HCT116 (cell line): ENCODE results near the gene DTNBP1. TPM values are rescaled to one million over a fixed set of nuclear protein-coding genes. Genes with fewer than 3 reads are reported as not detected.

Source experiments
- ATAC-seq: fragments of 200-7000 bp; cut with Tn5 transposase; 2 replicates; pipeline ENCODE4 v1.9.1; 2020; ENCODE audit warnings: mild to moderate bottlenecking, moderate library complexity
- BruUV-seq: library from RNA; stranded (reverse); fragments of 400-500 nt; replicated peaks from 2 replicates; lab custom pipeline; 2021; lab: Mats Ljungman, UMichigan
- CTCF ChIA-PET: fragments of 300-600 bp; sonication (Branson Sonifier 250); formaldehyde crosslinking; loops from one replicate; lab custom pipeline; 2021; ENCODE audit warnings: antibody characterized with exemption; lab: Charles Lee
- POLR2A ChIA-PET: fragments of 300-600, 350-600 bp; sonication (Branson Sonifier 250); formaldehyde crosslinking; loops from one replicate; lab custom pipeline; 2021; ENCODE audit warnings: antibody characterized with exemption; lab: Charles Lee
- RAD21 ChIA-PET, 2 experiments: fragments of 300-600 bp; sonication (Branson Sonifier 250); formaldehyde crosslinking; loops; one replicate each; lab custom pipeline; 2023; ENCODE audit warnings: low total read pairs in 2 of 2; ENCODE audit not compliant: uncharacterized antibody in 2 of 2, unreplicated experiment in 2 of 2, low non-redundant PET in 1 of 2; lab: Charles Lee
- DNase-seq: peaks from one replicate; pipeline ENCODE4 v3.0.0-alpha.2; 2010; ENCODE audit warnings: low read depth, low spot score
- H2AFZ ChIP-seq: fragments of 200-600 bp; shearing (Covaris generic), sonication (generic); 2 replicates; pipeline ENCODE4 v1.6.1; 2017; ENCODE audit warnings: low read depth, mixed run types, mixed read lengths, antibody characterized with exemption, low read length; ENCODE audit not compliant: poor library complexity, severe bottlenecking
- H3K27ac ChIP-seq: 2 replicates; pipeline ENCODE4 v1.5.1; 2012; ENCODE audit warnings: low read depth, low read length
- H3K27me3 ChIP-seq: fragments of 200-600 bp; sonication (generic); 2 replicates; pipeline ENCODE4 v1.6.1; 2016; ENCODE audit warnings: mixed run types, low read length, mixed read lengths; ENCODE audit not compliant: insufficient read depth
- H3K36me3 ChIP-seq, 2 experiments: fragments of 200-500 bp in 1 of 2; fragments of 200-600 bp in 1 of 2; sonication (Bioruptor generic) in 1 of 2; sonication (generic) in 1 of 2; 2 replicates each; pipeline versions ENCODE4 v1.5.1 to v1.6.1; 2014 to 2016; ENCODE audit warnings: low read length in 2 of 2, inconsistent platforms in 1 of 2, mixed read lengths in 1 of 2, mixed run types in 1 of 2; ENCODE audit not compliant: insufficient read depth in 2 of 2, control insufficient read depth in 1 of 2
- H3K4me1 ChIP-seq, 2 experiments: fragments of 200-600 bp in 1 of 2; sonication (generic) in 1 of 2; 2 replicates each; pipeline versions ENCODE4 v1.5.1 to v1.6.1; 2012 to 2017; ENCODE audit warnings: low read length in 2 of 2, inconsistent platforms in 1 of 2, mild to moderate bottlenecking in 1 of 2, mixed read lengths in 1 of 2, mixed run types in 1 of 2, moderate library complexity in 1 of 2; ENCODE audit not compliant: insufficient read depth in 2 of 2, control insufficient read depth in 1 of 2
- H3K4me2 ChIP-seq: fragments of 200-600 bp; sonication (generic); 2 replicates; pipeline ENCODE4 v1.6.1; 2017; ENCODE audit warnings: mixed run types, low read length, mixed read lengths
- H3K4me3 ChIP-seq, 2 experiments: fragments of 200-600 bp in 1 of 2; sonication (generic) in 1 of 2; replicated peaks in 1 of 2; 2 replicates each; pipeline ENCODE4 v1.5.1; 2011 to 2016; ENCODE audit warnings: low read length in 2 of 2, control low read depth in 1 of 2, low read depth in 1 of 2, mild to moderate bottlenecking in 1 of 2, mixed read lengths in 1 of 2, mixed run types in 1 of 2
- H3K79me2 ChIP-seq: fragments of 200-600 bp; sonication (generic); 2 replicates; pipeline ENCODE4 v1.6.1; 2017; ENCODE audit warnings: mild to moderate bottlenecking, mixed run types, low read length, moderate library complexity, mixed read lengths; ENCODE audit not compliant: insufficient read depth
- H3K9ac ChIP-seq: fragments of 200-600 bp; sonication (generic); 2 replicates; pipeline ENCODE4 v1.6.1; 2016; ENCODE audit warnings: low read length, mixed read lengths
- H3K9me2 ChIP-seq: fragments of 200-600 bp; sonication (generic), shearing (Covaris generic); 2 replicates; pipeline ENCODE4 v1.6.1; 2017; ENCODE audit warnings: mixed run types, mild to moderate bottlenecking, moderate library complexity; ENCODE audit not compliant: insufficient read depth
- H3K9me3 ChIP-seq, 2 experiments: fragments of 200-500 bp in 1 of 2; fragments of 200-600 bp in 1 of 2; sonication (Bioruptor generic) in 1 of 2; sonication (generic) in 1 of 2; 2 replicates each; pipeline ENCODE4 v1.6.1; 2014 to 2017; ENCODE audit warnings: low read length in 2 of 2, mixed read lengths in 2 of 2, inconsistent platforms in 1 of 2, low read depth in 1 of 2, mild to moderate bottlenecking in 1 of 2, mixed run types in 1 of 2, moderate library complexity in 1 of 2; ENCODE audit not compliant: control insufficient read depth in 1 of 2, insufficient read depth in 1 of 2
- H4K20me1 ChIP-seq: fragments of 200-600 bp; sonication (generic), shearing (Covaris generic); 2 replicates; pipeline ENCODE4 v1.6.1; 2017; ENCODE audit warnings: mixed run types, mild to moderate bottlenecking, moderate library complexity; ENCODE audit not compliant: insufficient read depth
- CBX3 ChIP-seq: IDR thresholded peaks from 2 replicates; pipeline ENCODE4 v1.6.1; 2012; ENCODE audit warnings: low read depth
- EGR1 ChIP-seq: IDR thresholded peaks from 2 replicates; pipeline ENCODE4 v1.6.1; 2012; ENCODE audit warnings: low read depth
- ELF1 ChIP-seq: IDR thresholded peaks from 2 replicates; pipeline ENCODE4 v1.6.1; 2012; ENCODE audit warnings: low read depth, borderline replicate concordance
- EZH2phosphoT487 ChIP-seq: fragments of 200-600 bp; IDR thresholded peaks from 2 replicates; pipeline ENCODE4 v1.6.1; 2018; ENCODE audit warnings: antibody characterized with exemption, borderline replicate concordance
- FOSL1 ChIP-seq: IDR thresholded peaks from 2 replicates; pipeline ENCODE4 v1.6.1; 2012; ENCODE audit warnings: low read depth
- JUND ChIP-seq: IDR thresholded peaks from 2 replicates; pipeline ENCODE4 v1.6.1; 2012
- POLR2A ChIP-seq: IDR thresholded peaks from 2 replicates; pipeline ENCODE4 v1.7.0; 2011; ENCODE audit warnings: borderline replicate concordance; ENCODE audit not compliant: insufficient read depth, insufficient read length; ENCODE audit errors: extremely low read depth
- POLR2AphosphoS5 ChIP-seq: IDR thresholded peaks from 2 replicates; pipeline ENCODE4 v1.6.1; 2011; ENCODE audit warnings: mild to moderate bottlenecking, low read depth, low read length, moderate library complexity
- RAD21 ChIP-seq: IDR thresholded peaks from 2 replicates; pipeline ENCODE4 v1.6.1; 2012; ENCODE audit warnings: low read depth, mild to moderate bottlenecking
- SIN3A ChIP-seq: IDR thresholded peaks from 2 replicates; pipeline ENCODE4 v1.6.1; 2012; ENCODE audit warnings: low read depth
- SP1 ChIP-seq: IDR thresholded peaks from 2 replicates; pipeline ENCODE4 v1.6.1; 2012; ENCODE audit warnings: low read depth
- ZNF274 ChIP-seq: fragments of 200-500 bp; sonication (Bioruptor generic); IDR thresholded peaks from 2 replicates; pipeline ENCODE4 v1.6.1; 2014; ENCODE audit warnings: mild to moderate bottlenecking, low read depth, low read length, inconsistent platforms
- intact Hi-C: fragments of 100-400 bp; cut with micrococcal nuclease; formaldehyde crosslinking; loops from 2 replicates; pipeline ENCODE4 v1.10.0; 2022
- total RNA-seq: library from RNA; stranded (reverse); gene quantifications from one replicate; pipeline ENCODE4 v1.2.1, GENCODE V29; 2021; ENCODE audit not compliant: unreplicated experiment
- TF ChIP-seq, protein P1 (sequence below), 3 experiments: fragments of 200-600 bp in 1 of 3; sonication (generic) in 1 of 3; IDR thresholded peaks in 2 of 3; conservative IDR thresholded peaks in 1 of 3; 2 replicates each; pipeline ENCODE4 v1.5.1; 2012 to 2017; ENCODE audit warnings: low read depth in 2 of 3, low read length in 2 of 3, antibody characterized with exemption in 1 of 3, borderline replicate concordance in 1 of 3, control low read depth in 1 of 3, mild to moderate bottlenecking in 1 of 3, mixed read lengths in 1 of 3, mixed run types in 1 of 3, moderate library complexity in 1 of 3; ENCODE audit not compliant: insufficient read depth in 1 of 3
- TF ChIP-seq, protein P2 (sequence below): IDR thresholded peaks from 2 replicates; pipeline ENCODE4 v1.6.1; 2012
- TF ChIP-seq, protein P3 (sequence below): IDR thresholded peaks from 2 replicates; pipeline ENCODE4 v1.6.1; 2011; ENCODE audit warnings: mild to moderate bottlenecking, low read length, moderate library complexity; ENCODE audit not compliant: insufficient replicate concordance; ENCODE audit errors: extremely low read depth
- TF ChIP-seq, protein P4 (sequence below): IDR thresholded peaks from 2 replicates; pipeline ENCODE4 v1.6.1; 2012; ENCODE audit warnings: low read depth

DTNBP1 gene
- total RNA-seq, 1 experiment from 2014 or later = 16.7 TPM

DNA sequence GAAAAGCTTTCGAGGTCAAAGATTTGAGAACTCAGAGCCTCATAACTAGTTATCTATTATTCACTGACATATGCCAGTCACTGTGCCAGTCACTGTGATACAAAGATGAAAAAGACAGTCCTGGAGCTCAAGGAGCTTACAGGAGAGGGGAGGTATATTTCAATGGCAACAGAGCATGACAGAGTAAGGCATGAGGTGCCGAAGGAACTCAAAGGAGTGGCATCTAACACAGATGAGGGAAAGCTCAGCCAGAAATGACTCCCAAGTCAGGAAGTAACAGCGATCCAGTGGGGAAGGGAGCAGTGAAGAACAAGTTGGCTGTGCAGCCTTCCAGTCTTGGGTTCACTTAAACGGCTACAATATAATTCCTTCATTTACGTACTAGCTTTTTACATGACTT is 46.6 kb downstream of the DTNBP1 start:
- no peak overlapping the region for H3K4me3 ChIP-seq
- no peaks in the 10 kb centered on the region for H4K20me1 ChIP-seq
- BruUV-seq = no TSS peak
- CTCF ChIA-PET = no interaction called here
- RAD21 ChIA-PET = no interaction called here
- H3K9ac ChIP-seq = no peak overlapping the region
- POLR2A ChIA-PET = no interaction called here
- H3K27ac ChIP-seq = no peak overlapping the region
- H3K36me3 ChIP-seq = peaks cover 0 to 3% of the 10 kb centered on the region in 2 experiments; a peak in 1 of 4 replicates
- H2AFZ ChIP-seq = no peak overlapping the region
- no peaks in the 10 kb centered on the region for H3K9me2 ChIP-seq
- ATAC-seq (no peak), DNase-seq (no peak)
- TF ChIP-seq EZH2phosphoT487 (no peak), CBX3 (no peak), SP1 (no peak), POLR2A (no peak), POLR2AphosphoS5 (no peak), EGR1 (no peak), JUND (no peak), FOSL1 (no peak), SIN3A (no peak), ZNF274 (no peak), RAD21 (no peak), ELF1 (no peak)
- TF ChIP-seq, protein P1, sequence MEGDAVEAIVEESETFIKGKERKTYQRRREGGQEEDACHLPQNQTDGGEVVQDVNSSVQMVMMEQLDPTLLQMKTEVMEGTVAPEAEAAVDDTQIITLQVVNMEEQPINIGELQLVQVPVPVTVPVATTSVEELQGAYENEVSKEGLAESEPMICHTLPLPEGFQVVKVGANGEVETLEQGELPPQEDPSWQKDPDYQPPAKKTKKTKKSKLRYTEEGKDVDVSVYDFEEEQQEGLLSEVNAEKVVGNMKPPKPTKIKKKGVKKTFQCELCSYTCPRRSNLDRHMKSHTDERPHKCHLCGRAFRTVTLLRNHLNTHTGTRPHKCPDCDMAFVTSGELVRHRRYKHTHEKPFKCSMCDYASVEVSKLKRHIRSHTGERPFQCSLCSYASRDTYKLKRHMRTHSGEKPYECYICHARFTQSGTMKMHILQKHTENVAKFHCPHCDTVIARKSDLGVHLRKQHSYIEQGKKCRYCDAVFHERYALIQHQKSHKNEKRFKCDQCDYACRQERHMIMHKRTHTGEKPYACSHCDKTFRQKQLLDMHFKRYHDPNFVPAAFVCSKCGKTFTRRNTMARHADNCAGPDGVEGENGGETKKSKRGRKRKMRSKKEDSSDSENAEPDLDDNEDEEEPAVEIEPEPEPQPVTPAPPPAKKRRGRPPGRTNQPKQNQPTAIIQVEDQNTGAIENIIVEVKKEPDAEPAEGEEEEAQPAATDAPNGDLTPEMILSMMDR (IDR thresholded peaks at IDR 0.05 in 2 of 3, conservative IDR thresholded peaks at IDR 0.05 in 1 of 3; ENCODE audit: borderline replicate concordance in 1 of 3, insufficient read depth in 1 of 3, low read depth in 2 of 3, low read length in 2 of 3) = no peak
- TF ChIP-seq, protein P2, sequence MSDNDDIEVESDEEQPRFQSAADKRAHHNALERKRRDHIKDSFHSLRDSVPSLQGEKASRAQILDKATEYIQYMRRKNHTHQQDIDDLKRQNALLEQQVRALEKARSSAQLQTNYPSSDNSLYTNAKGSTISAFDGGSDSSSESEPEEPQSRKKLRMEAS = no peak
- TF ChIP-seq, protein P3, sequence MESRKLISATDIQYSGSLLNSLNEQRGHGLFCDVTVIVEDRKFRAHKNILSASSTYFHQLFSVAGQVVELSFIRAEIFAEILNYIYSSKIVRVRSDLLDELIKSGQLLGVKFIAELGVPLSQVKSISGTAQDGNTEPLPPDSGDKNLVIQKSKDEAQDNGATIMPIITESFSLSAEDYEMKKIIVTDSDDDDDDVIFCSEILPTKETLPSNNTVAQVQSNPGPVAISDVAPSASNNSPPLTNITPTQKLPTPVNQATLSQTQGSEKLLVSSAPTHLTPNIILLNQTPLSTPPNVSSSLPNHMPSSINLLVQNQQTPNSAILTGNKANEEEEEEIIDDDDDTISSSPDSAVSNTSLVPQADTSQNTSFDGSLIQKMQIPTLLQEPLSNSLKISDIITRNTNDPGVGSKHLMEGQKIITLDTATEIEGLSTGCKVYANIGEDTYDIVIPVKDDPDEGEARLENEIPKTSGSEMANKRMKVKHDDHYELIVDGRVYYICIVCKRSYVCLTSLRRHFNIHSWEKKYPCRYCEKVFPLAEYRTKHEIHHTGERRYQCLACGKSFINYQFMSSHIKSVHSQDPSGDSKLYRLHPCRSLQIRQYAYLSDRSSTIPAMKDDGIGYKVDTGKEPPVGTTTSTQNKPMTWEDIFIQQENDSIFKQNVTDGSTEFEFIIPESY = no peak
- TF ChIP-seq, protein P4, sequence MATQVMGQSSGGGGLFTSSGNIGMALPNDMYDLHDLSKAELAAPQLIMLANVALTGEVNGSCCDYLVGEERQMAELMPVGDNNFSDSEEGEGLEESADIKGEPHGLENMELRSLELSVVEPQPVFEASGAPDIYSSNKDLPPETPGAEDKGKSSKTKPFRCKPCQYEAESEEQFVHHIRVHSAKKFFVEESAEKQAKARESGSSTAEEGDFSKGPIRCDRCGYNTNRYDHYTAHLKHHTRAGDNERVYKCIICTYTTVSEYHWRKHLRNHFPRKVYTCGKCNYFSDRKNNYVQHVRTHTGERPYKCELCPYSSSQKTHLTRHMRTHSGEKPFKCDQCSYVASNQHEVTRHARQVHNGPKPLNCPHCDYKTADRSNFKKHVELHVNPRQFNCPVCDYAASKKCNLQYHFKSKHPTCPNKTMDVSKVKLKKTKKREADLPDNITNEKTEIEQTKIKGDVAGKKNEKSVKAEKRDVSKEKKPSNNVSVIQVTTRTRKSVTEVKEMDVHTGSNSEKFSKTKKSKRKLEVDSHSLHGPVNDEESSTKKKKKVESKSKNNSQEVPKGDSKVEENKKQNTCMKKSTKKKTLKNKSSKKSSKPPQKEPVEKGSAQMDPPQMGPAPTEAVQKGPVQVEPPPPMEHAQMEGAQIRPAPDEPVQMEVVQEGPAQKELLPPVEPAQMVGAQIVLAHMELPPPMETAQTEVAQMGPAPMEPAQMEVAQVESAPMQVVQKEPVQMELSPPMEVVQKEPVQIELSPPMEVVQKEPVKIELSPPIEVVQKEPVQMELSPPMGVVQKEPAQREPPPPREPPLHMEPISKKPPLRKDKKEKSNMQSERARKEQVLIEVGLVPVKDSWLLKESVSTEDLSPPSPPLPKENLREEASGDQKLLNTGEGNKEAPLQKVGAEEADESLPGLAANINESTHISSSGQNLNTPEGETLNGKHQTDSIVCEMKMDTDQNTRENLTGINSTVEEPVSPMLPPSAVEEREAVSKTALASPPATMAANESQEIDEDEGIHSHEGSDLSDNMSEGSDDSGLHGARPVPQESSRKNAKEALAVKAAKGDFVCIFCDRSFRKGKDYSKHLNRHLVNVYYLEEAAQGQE = no peak
- no peak overlapping the region for H3K4me2 ChIP-seq
- H3K9me3 ChIP-seq = no peaks in the 10 kb centered on the region
- intact Hi-C loops = no loop called here
- H3K79me2 ChIP-seq = no peaks in the 10 kb centered on the region
- H3K4me1 ChIP-seq = no peaks in the 10 kb centered on the region
- H3K27me3 ChIP-seq = no peaks in the 10 kb centered on the region
